Activated CD4-positive, alpha-beta memory T cell treated with anti-CD3 and anti-CD28 coated beads, Interleukin-2, amount 10 ng/mL, durations not matched to agents 7 days and 5 days (primary cell): Measurements from ENCODE around the gene VPS33B. TPM values are rescaled to one million over a fixed set of nuclear protein-coding genes. Genes with fewer than 3 reads are reported as not detected.

Experiments
- CTCF ChIA-PET: fragments of 350-600 bp; sonication (Branson Sonifier 250); formaldehyde crosslinking; loops from one replicate; lab custom pipeline; 2021; ENCODE audit warnings: antibody characterized with exemption, inconsistent platforms; lab: Charles Lee
- POLR2A ChIA-PET: fragments of 350-600 bp; sonication (Branson Sonifier 250); formaldehyde crosslinking; loops from one replicate; lab custom pipeline; 2021; ENCODE audit warnings: antibody characterized with exemption; lab: Charles Lee
- DNase-seq: peaks from one replicate; pipeline ENCODE4 v3.0.0-alpha.2; 2020
- H3K27ac Mint-ChIP-seq: one replicate; pipeline ENCODE4 v1.8.0; 2021; ENCODE audit warnings: mild to moderate bottlenecking, mixed read lengths
- H3K27me3 Mint-ChIP-seq: one replicate; pipeline ENCODE4 v1.8.0; 2021; ENCODE audit warnings: mixed read lengths
- H3K36me3 Mint-ChIP-seq: one replicate; pipeline ENCODE4 v1.8.0; 2021; ENCODE audit warnings: low read depth, mixed read lengths
- H3K4me1 Mint-ChIP-seq: one replicate; pipeline ENCODE4 v1.8.0; 2021; ENCODE audit warnings: mixed read lengths
- H3K4me3 Mint-ChIP-seq: one replicate; pipeline ENCODE4 v1.8.0; 2021; ENCODE audit warnings: mild to moderate bottlenecking, mixed read lengths
- H3K9me3 Mint-ChIP-seq: one replicate; pipeline ENCODE4 v1.8.0; 2021; ENCODE audit warnings: mixed read lengths
- total RNA-seq, 2 experiments: library from RNA; stranded (reverse); gene quantifications; one replicate each; pipeline ENCODE4 v1.2.3, GENCODE V29; 2021

VPS33B gene
- total RNA-seq, 2 experiments from 2014 or later: 20.8 to 23.5 TPM

DNA sequence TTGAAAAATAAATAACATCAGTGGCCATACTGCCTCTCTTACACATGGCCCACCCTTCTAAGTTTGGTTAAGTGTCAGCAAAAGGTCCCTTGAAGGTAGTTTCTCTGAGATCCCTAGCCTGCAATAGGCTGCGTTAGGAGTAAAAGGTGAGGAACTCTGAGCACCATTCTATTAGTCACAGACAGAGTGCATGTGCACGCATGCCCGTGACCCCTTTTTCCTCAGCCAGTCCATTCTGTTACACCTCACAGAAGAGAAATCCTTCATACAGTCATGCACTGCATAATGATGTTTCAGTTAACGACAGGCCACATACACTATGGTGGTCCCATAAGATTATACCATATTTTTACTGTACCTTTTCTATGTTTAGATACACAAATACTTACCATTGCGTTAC lies 55.2 kb downstream of the VPS33B start:
- DNase-seq: no peak
- Mint-ChIP-seq H3K9me3 (no peaks in the 10 kb centered on the region), H3K4me3 (no peak overlapping the region), H3K4me1 (no peaks in the 10 kb centered on the region), H3K27me3 (no peaks in the 10 kb centered on the region), H3K36me3 (peaks cover 78% of the 10 kb centered on the region), H3K27ac (no peak overlapping the region)
- POLR2A ChIA-PET: interaction anchor here (1.0 to 4.5 kb wide), 4 partner anchors 11 to 19 kb away, joined by 3 to 19 read pairs (median 6); no protein-coding TSS in a partner anchor
- CTCF ChIA-PET: interaction anchor here (1.7 kb wide), 1 partner anchor 10 kb away, joined by 16 read pairs; no protein-coding TSS in a partner anchor

DNA sequence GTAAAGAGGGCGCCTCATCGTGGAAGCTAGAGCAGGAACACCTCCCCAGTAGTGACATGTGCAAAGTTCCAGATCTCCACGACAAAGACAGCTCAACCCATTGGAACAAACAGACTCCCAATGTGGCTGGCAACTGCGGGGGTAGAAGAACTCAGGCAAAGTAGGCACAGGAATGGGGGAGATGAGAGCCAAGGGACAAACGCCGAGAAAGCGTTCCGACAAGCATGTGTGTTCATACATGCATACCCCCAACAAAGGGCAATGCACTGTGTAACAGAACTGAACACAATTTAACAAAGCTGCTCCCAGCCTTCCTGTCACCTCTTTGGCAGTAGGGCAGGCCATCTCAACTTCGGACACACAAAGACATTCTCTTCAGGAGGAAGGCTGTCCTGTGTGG lies 56.1 kb downstream of the VPS33B start:
- DNase-seq: no peak
- Mint-ChIP-seq H3K4me3 (no peak overlapping the region), H3K27me3 (no peaks in the 10 kb centered on the region), H3K36me3 (peaks cover 87% of the 10 kb centered on the region), H3K27ac (no peak overlapping the region), H3K4me1 (no peaks in the 10 kb centered on the region), H3K9me3 (no peaks in the 10 kb centered on the region)
- ChIA-PET CTCF (interaction anchor here (0.6 to 1.7 kb wide), 3 partner anchors 9 to 151 kb away, joined by 3 to 16 read pairs (median 5); no protein-coding TSS in a partner anchor), POLR2A (interaction anchor here (1.3 to 4.5 kb wide), 3 partner anchors 12 to 20 kb away, joined by 4 to 19 read pairs (median 8); no protein-coding TSS in a partner anchor)

DNA sequence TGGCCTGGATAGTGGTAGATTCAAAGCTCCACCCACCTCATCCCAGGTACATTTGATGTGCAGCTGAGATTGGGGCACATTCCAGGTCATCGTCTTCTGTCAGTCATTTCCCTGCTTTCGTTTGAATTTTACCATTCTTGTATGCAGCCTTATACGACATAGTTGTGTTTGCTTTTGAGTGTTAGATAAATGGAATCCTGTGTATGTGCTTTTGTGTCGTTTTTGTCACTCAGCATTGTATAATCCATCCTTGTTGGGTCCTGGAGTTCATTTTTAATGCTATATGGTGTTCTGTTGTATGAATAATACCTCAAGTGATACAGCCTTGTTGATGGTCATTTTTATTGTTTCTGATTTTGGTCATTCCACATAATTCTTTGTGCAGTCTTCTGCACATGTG lies 60.4 kb downstream of the VPS33B start:
- POLR2A ChIA-PET: interaction anchor here (10.1 to 10.6 kb wide), 2 partner anchors 19 to 28 kb away, joined by 83 to 198 read pairs; partner anchors contain the start of genes HDDC3 and UNC45A
- no peak overlapping the region for H3K4me3 Mint-ChIP-seq
- no peaks in the 10 kb centered on the region for H3K9me3 Mint-ChIP-seq
- no peaks in the 10 kb centered on the region for H3K27me3 Mint-ChIP-seq
- no peak for DNase-seq
- H3K27ac Mint-ChIP-seq: no peak overlapping the region
- H3K4me1 Mint-ChIP-seq: peaks cover 11% of the 10 kb centered on the region
- CTCF ChIA-PET: interaction anchor here (1.2 to 12.0 kb wide), 2 partner anchors 29 to 310 kb away, joined by 4 to 167 read pairs; partner anchors contain the start of genes HDDC3 and UNC45A
- H3K36me3 Mint-ChIP-seq: peaks cover 73% of the 10 kb centered on the region

DNA sequence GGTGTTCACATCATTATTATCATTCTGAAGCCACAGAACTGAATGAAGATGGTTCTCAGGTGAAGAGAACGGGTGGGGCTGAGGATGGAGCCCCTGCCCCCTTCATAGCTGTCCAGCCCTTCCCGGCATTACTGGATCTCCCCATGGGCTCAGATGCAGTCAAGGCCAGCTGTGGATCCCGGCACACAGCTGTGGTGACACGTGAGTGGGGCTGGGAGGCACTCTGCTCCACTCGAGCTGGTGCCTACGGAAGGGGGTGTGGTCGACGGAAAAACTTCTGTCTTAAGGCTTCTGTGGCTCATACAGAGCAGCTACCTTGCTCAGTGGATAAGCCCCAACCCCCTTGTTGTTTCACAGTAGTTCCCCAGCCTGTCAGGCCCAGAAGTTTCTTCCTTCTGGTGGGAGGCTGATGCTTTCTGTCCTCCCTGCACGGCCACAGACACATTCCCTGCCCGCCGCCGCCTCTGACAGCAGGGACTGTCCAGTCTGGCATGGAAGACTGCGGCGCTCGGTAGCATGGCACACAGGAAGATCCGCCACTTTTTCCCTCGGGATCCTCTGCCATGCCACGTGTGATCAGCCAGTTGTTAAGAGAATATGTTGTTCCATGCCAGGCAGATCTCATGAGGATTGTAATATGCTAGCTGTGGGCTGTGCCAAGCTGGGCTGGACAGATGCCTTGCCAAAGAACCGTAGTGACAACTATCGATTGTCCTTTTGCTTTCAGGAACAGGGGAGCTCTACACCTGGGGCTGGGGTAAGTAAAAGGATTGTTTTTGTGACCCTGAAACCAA lies 61.9 kb downstream of the VPS33B start:
- Mint-ChIP-seq H3K4me1 (peaks cover 20% of the 10 kb centered on the region), H3K9me3 (no peaks in the 10 kb centered on the region), H3K4me3 (no peak overlapping the region), H3K36me3 (peaks cover 61% of the 10 kb centered on the region), H3K27ac (no peak overlapping the region), H3K27me3 (no peaks in the 10 kb centered on the region)
- ChIA-PET POLR2A (interaction anchor here (1.4 to 10.6 kb wide), 4 partner anchors 9 to 34 kb away, joined by 3 to 198 read pairs (median 44); partner anchors contain the start of genes HDDC3, PRC1 and UNC45A), CTCF (interaction anchor here (1.2 to 12.0 kb wide), 5 partner anchors 27 to 311 kb away, joined by 3 to 167 read pairs (median 4); partner anchors contain the start of genes HDDC3 and UNC45A)
- no peak for DNase-seq

DNA sequence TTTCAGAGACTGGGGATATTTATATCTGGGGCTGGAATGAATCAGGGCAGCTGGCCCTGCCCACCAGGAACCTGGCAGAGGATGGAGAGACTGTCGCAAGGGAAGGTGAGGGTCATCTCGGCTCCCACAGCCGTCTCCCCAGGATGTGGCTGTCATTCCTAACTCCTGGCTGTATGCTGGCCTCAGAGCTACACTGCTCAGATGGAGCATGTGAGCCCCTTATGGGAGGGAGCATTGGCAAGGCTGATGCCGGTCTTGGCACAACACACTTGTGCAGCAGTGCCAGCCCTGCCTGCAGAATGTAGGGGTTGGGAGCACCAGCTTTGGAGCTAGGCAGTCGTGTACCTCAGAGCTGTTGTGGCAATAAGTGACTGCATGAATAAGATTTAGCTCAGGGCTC lies 62.5 kb downstream of the VPS33B start:
- POLR2A ChIA-PET: interaction anchor here (1.1 to 10.6 kb wide), 5 partner anchors 11 to 35 kb away, joined by 4 to 198 read pairs (median 5); partner anchors contain the start of genes HDDC3, PRC1 and UNC45A
- H3K36me3 Mint-ChIP-seq: peaks cover 55% of the 10 kb centered on the region

DNA sequence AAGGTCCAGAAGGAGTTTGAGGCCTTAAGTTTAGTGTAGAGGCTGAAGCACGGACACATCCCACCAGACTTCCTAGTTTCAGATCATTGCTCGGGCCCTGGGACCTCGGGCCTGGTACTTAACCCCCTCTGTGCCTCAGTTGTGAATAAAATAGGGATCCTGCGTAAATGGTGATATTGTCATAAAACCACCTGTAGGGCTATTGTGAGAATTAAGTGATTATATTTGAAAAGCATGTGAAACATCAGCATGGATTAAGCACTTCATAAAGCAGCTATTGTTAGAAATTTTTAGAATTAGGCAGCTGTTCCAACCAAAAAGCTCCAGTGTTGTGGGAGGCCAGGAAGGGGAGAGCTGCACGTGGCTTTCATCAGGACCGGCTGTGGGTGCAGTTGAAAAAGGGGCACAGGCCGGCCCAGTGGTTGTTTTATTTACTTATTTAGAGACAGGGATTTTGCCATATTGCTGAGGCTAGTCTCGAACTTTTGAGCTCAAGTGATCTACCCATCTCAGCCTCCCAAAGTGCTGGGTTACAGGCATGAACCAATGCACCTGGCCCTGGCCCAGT lies 63.3 kb downstream of the VPS33B start:
- H3K4me3 Mint-ChIP-seq: no peak overlapping the region
- H3K4me1 Mint-ChIP-seq: peaks cover 24% of the 10 kb centered on the region
- CTCF ChIA-PET: interaction anchor here (1.0 to 12.0 kb wide), 4 partner anchors 23 to 91 kb away, joined by 3 to 167 read pairs (median 4); partner anchors contain the start of genes HDDC3 and UNC45A
- H3K9me3 Mint-ChIP-seq: no peaks in the 10 kb centered on the region
- no peak for DNase-seq
- peaks cover 56% of the 10 kb centered on the region for H3K36me3 Mint-ChIP-seq
- H3K27me3 Mint-ChIP-seq: no peaks in the 10 kb centered on the region
- POLR2A ChIA-PET: interaction anchor here (1.1 to 10.6 kb wide), 6 partner anchors 9 to 36 kb away, joined by 4 to 198 read pairs (median 6); partner anchors contain the start of genes HDDC3, PRC1 and UNC45A
- H3K27ac Mint-ChIP-seq: no peak overlapping the region

More for the DNA sequence above, 62.5 kb downstream of the VPS33B start:
- H3K27me3 Mint-ChIP-seq: no peaks in the 10 kb centered on the region
- no peak overlapping the region for H3K4me3 Mint-ChIP-seq
- no peaks in the 10 kb centered on the region for H3K9me3 Mint-ChIP-seq
- H3K27ac Mint-ChIP-seq: no peak overlapping the region
- no peak for DNase-seq
- CTCF ChIA-PET: interaction anchor here (1.0 to 12.0 kb wide), 5 partner anchors 26 to 90 kb away, joined by 3 to 167 read pairs (median 4); partner anchors contain the start of genes HDDC3 and UNC45A
- H3K4me1 Mint-ChIP-seq: peaks cover 20% of the 10 kb centered on the region

DNA sequence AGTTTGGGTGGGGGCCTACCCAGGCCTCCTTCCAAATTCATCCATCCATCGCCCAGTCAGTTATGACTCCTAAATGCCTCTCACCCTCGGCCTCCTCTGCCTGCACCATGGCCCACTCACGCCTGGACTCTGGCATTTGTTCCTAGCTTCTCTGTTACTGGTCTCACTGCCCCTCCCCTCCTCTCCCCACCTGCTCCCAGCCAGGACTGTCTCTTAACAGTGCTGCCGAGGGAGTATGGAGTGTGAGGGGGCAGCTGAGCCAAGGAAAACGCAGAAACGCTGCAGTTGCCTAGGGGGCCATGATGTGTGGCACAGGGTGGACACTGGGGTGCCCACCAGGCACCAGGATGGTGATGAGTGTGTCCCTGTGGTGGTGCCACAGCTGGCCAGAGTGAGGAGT lies 64.6 kb downstream of the VPS33B start:
- Mint-ChIP-seq H3K4me1 (peaks cover 31% of the 10 kb centered on the region), H3K4me3 (peak overlapping the region; percentile 64), H3K36me3 (peaks cover 56% of the 10 kb centered on the region), H3K27me3 (no peaks in the 10 kb centered on the region), H3K9me3 (no peaks in the 10 kb centered on the region), H3K27ac (peak overlapping the region; percentile 38)
- ChIA-PET POLR2A (interaction anchor here (1.2 to 10.6 kb wide), 7 partner anchors 10 to 43 kb away, joined by 3 to 198 read pairs (median 16); partner anchors contain the start of genes HDDC3, PRC1 and UNC45A), CTCF (interaction anchor here (1.1 to 12.0 kb wide), 11 partner anchors 9 to 637 kb away, joined by 3 to 167 read pairs (median 16); partner anchors contain the start of genes HDDC3 and UNC45A)
- DNase-seq: no peak

DNA sequence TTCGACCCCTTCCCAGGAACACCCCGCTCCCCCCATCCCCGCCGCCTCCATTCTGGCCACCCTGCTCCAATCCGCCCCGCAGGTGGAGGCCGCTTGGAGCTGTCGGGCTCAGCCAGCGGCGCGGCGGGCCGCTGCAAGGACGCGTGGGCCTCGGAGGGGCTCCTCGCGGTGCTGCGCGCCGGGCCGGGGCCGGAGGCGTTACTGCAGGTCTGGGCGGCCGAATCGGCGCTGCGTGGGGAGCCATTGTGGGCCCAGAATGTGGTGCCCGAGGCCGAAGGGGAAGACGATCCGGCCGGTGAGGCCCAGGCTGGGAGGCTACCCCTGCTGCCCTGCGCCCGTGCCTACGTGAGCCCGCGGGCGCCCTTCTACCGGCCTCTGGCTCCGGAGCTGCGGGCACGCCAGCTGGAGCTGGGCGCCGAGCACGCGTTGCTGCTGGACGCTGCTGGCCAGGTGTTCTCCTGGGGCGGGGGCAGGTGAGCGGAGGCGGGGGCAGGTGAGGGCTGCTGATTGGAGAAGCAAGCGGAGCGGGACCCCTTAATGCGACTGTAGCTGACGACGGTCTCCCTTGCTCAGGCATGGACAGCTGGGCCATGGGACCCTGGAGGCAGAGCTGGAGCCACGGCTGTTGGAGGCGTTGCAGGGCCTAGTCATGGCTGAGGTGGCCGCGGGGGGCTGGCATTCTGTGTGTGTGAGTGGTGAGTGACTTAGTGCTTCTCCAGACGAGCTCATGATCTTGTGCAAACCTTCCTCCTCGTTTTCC lies 65.2 kb downstream of the VPS33B start:
- Mint-ChIP-seq H3K27ac (peak overlapping the region; percentile 38), H3K4me3 (peak overlapping the region; percentile 64), H3K9me3 (no peaks in the 10 kb centered on the region), H3K36me3 (peaks cover 55% of the 10 kb centered on the region), H3K27me3 (no peaks in the 10 kb centered on the region), H3K4me1 (peaks cover 31% of the 10 kb centered on the region)
- CTCF ChIA-PET: interaction anchor here (1.0 to 12.0 kb wide), 25 partner anchors 9 to 637 kb away, joined by 3 to 167 read pairs (median 8); partner anchors contain the start of genes HDDC3, MAN2A2, PRC1 and UNC45A
- DNase-seq: no peak
- POLR2A ChIA-PET: interaction anchor here (1.0 to 10.6 kb wide), 10 partner anchors 9 to 309 kb away, joined by 3 to 198 read pairs (median 6); partner anchors contain the start of genes HDDC3, PRC1 and UNC45A

DNA sequence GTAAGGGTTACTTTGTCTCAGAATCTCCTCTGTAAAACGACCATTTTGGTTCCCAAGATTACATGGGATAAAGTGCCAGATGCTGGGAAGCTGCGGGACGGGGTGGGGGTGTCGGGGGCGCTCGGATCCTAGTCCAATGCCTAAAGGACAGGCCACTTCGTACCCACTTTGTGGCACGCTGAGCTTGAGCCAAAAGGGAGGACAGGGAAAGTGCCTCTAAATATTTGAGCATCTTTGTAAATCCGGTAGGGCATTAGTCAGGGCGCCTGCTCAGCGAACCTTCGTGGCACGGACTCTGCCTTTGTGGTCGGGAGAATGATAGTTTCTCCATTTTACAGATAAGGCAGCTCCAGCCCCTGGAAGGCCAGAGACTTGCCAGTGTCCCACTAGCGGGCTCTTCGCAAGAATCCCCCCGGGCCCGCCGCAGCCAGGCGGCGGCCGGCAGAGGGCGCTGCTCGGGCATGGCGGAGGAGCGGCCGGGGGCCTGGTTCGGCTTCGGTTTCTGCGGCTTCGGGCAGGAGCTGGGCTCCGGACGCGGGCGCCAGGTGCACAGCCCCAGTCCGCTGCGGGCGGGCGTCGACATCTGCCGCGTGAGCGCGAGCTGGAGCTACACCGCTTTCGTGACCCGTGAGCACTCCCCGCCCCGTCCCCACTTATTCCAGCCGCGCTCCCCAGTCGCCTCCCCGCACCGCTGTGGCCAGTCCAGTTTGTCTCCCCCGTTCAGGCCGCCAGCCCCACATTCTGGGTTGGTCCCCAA lies 65.9 kb downstream of the VPS33B start:
- Mint-ChIP-seq H3K27me3 (no peaks in the 10 kb centered on the region), H3K27ac (peak overlapping the region; percentile 93), H3K4me1 (peaks cover 31% of the 10 kb centered on the region), H3K4me3 (peak overlapping the region; percentile 85), H3K36me3 (peaks cover 55% of the 10 kb centered on the region), H3K9me3 (no peaks in the 10 kb centered on the region)
- peak; percentile 72 for DNase-seq
- POLR2A ChIA-PET: interaction anchor here (1.0 to 10.6 kb wide), 10 partner anchors 9 to 568 kb away, joined by 3 to 198 read pairs (median 11); partner anchors contain the start of genes HDDC3, IQGAP1, MAN2A2 and PRC1
- CTCF ChIA-PET: interaction anchor here (0.7 to 12.0 kb wide), 30 partner anchors 10 to 636 kb away, joined by 3 to 167 read pairs (median 6); partner anchors contain the start of genes HDDC3, MAN2A2, PRC1 and UNC45A

DNA sequence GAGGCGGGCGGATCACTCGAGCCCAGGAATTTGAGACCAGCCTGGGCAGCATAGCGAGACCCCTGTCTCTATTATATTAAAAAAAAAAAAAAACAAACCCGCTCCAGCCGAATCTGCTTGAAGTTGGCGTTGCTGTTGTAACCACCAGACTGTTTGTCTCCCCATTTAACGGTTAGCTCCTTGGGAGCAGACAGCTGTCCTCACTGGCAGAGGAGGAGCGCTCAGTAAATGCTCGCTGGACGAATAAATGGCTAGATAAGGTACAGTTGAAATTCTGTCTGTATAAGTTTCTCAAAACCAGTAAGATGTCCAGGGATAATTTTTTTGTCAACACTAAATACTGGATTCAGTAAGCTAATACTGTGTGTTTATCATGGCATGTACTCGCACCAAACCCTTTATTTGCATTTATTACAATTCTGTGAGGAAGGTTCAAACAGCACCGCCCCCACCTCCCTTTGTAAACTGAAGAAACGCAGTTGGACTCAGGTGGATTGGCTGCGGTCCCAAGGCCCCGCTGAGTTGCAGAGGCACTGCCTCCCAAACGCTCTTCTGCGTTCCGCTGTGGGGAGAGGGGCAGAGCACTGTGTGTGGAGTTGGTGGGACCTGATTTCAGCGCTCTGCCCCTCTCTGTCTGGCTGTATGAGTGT lies 66.6 kb downstream of the VPS33B start:
- H3K36me3 Mint-ChIP-seq: peaks cover 50% of the 10 kb centered on the region
- H3K27me3 Mint-ChIP-seq: no peaks in the 10 kb centered on the region
- ChIA-PET POLR2A (interaction anchor here (1.0 to 10.6 kb wide), 12 partner anchors 8 to 723 kb away, joined by 3 to 198 read pairs (median 8); partner anchors contain the start of genes BLM, CIB1, HDDC3 and IQGAP1), CTCF (interaction anchor here (0.7 to 12.0 kb wide), 28 partner anchors 9 to 548 kb away, joined by 3 to 167 read pairs (median 6); partner anchors contain the start of genes HDDC3, MAN2A2, PRC1 and UNC45A)
- DNase-seq: no peak
- H3K4me1 Mint-ChIP-seq: peaks cover 31% of the 10 kb centered on the region
- H3K4me3 Mint-ChIP-seq: peak overlapping the region; percentile 85
- H3K9me3 Mint-ChIP-seq: no peaks in the 10 kb centered on the region
- peak overlapping the region; percentile 93 for H3K27ac Mint-ChIP-seq
